ENCODE results near the gene ELAVL2. TPM values are rescaled to one million over a fixed set of nuclear protein-coding genes. Genes with fewer than 3 reads are reported as not detected.
A peak's percentile ranks its signal among the peaks of the same experiment; 100 is the strongest.

ELAVL2 gene
- total RNA-seq, 1 donor from 2014 or later: 31.3 TPM

DNA sequence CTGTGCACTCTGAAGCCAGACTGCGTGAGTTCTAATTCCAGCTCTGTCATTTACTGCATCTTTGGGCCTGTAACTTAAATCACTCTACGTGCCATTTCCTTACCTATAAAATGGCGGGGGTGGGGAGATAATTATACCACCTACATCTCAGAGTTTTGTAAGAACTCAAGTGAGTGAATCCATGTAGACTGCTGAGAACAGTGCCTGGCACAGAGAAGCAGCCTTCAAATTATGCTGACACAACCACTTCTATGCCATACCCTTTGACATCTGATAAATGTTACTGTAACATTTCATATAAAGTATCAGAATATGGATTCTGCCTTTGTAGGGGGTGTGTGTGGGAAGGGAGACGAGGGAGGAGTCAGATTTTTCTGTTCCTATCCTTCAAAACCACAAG lies 27.7 kb downstream of the ELAVL2 start:
- Mint-ChIP-seq H3K27ac (ENCODE audit: unreplicated experiment) (no peak overlapping the region), H3K4me3 (no peak overlapping the region), H3K4me1 (peaks cover 10% of the 10 kb centered on the region), H3K36me3 (ENCODE audit: low read depth) (peaks cover 2% of the 10 kb centered on the region), H3K9me3 (no peaks in the 10 kb centered on the region), H3K27me3 (ENCODE audit: low read depth) (no peaks in the 10 kb centered on the region)
- DNase-seq (ENCODE audit: low read depth, low spot score): no peak
- TF ChIP-seq, protein P1, sequence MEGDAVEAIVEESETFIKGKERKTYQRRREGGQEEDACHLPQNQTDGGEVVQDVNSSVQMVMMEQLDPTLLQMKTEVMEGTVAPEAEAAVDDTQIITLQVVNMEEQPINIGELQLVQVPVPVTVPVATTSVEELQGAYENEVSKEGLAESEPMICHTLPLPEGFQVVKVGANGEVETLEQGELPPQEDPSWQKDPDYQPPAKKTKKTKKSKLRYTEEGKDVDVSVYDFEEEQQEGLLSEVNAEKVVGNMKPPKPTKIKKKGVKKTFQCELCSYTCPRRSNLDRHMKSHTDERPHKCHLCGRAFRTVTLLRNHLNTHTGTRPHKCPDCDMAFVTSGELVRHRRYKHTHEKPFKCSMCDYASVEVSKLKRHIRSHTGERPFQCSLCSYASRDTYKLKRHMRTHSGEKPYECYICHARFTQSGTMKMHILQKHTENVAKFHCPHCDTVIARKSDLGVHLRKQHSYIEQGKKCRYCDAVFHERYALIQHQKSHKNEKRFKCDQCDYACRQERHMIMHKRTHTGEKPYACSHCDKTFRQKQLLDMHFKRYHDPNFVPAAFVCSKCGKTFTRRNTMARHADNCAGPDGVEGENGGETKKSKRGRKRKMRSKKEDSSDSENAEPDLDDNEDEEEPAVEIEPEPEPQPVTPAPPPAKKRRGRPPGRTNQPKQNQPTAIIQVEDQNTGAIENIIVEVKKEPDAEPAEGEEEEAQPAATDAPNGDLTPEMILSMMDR (conservative IDR thresholded peaks at IDR 0.05): no peak

DNA sequence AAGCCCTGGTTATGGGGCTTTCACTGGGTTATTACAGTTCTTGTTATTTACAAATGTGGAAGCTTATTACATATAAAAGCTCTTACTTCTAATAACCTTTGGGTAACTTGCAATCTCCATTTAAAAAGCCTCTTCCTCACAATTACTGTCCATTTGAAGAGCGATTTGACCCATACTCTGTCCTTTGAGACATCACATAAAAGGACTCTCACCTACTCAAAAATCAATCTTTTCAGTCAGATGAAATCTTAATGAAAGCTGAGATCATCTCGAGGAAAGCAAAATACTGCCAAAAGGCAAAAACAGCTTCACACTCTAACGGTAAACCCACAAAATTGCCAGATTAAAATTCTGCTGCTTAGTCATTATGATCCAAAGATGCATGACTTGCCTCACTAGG lies 29.8 kb downstream of the ELAVL2 start:
- TF ChIP-seq, protein P1 (conservative IDR thresholded peaks at IDR 0.05): no peak
- DNase-seq (ENCODE audit: low read depth, low spot score): no peak
- Mint-ChIP-seq H3K27ac (ENCODE audit: unreplicated experiment) (peak overlapping the region; percentile 16), H3K4me3 (no peak overlapping the region), H3K27me3 (ENCODE audit: low read depth) (no peaks in the 10 kb centered on the region), H3K9me3 (no peaks in the 10 kb centered on the region), H3K4me1 (peaks cover 10% of the 10 kb centered on the region), H3K36me3 (ENCODE audit: low read depth) (peaks cover 2% of the 10 kb centered on the region)

DNA sequence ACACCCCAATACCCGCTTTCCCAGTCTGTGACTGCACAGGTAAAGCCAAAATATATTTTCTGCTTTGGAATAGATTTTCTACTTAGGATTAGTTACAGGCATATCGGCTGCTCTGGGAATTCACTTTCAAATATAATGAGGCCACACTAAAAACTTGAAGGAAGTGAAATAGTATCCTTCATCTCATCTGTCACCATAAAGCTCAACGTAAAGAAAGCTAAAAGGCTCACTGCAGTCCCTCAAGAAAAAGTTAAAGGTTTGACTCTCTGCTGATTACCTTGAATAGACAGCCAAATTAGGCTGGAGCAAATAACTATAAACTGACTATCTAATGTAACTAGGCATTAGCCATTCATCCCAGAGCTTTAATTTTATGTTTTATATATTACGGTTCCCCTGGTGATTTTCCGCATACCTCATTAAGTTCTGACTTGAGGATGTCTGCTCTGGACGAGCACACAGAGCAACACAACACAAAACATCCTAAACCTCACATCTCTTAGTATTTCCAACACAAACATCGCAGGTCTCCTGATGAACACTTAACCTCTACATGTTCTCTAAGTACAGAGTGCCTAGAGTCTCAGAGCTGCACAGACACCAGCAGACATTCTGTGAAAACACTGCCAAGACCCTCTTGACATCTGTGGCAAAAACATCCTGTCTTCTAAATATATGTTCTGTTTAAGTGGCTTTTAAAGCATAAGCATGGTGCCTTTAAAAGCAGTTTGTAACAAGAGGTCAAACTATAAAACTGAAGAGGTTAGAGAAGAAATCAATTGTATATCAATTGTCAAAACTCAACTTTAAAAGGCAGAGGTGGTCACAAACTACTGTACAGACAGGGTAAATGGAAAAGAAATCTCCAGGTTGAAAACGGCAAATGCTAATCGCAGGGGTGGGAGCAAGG lies 35.4 kb downstream of the ELAVL2 start:
- Mint-ChIP-seq H3K27ac (ENCODE audit: unreplicated experiment) (peak overlapping the region; percentile 22), H3K4me3 (no peak overlapping the region), H3K9me3 (no peaks in the 10 kb centered on the region), H3K36me3 (ENCODE audit: low read depth) (no peaks in the 10 kb centered on the region), H3K27me3 (ENCODE audit: low read depth) (no peaks in the 10 kb centered on the region), H3K4me1 (peaks cover 7% of the 10 kb centered on the region)
- no peak for DNase-seq (ENCODE audit: low read depth, low spot score)
- TF ChIP-seq, protein P1 (conservative IDR thresholded peaks at IDR 0.05): no peak

DNA sequence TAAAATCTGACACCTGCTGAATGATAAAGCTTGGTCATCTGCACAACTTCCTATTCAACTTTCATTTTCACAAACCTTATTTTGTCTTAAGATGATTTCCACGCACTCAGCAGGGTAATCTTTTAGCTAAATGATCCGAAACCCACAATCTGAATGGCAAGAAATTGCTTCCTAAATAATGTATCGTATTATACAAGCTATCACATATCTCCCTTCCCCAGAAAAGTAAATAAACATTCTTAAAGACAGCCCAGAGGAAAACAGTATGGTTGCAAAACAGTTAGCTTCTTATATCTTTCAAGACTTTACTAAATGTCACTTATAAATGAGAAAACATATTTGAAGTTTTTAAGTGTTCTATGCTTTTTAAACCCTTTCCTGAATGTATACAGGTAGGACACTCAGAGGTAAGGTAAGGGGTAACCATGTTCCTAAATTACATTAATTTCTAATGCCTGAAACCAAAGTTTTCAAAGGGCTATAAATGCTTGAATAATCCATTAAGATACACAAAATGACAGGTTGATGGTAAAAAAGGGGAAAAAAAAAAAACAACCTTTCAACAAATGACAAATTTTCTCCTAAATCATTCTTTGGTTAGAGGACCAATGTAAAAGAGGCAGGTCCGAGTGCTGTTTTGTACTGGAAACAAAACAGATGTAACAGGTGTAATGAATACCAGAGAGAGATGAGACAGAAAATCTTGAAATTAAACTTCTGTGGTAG lies 36.3 kb downstream of the ELAVL2 start:
- DNase-seq (ENCODE audit: low read depth, low spot score): no peak
- Mint-ChIP-seq H3K9me3 (no peaks in the 10 kb centered on the region), H3K36me3 (ENCODE audit: low read depth) (no peaks in the 10 kb centered on the region), H3K27me3 (ENCODE audit: low read depth) (no peaks in the 10 kb centered on the region), H3K4me1 (peaks cover 7% of the 10 kb centered on the region), H3K4me3 (no peak overlapping the region), H3K27ac (ENCODE audit: unreplicated experiment) (no peak overlapping the region)
- TF ChIP-seq, protein P1 (conservative IDR thresholded peaks at IDR 0.05): no peak

DNA sequence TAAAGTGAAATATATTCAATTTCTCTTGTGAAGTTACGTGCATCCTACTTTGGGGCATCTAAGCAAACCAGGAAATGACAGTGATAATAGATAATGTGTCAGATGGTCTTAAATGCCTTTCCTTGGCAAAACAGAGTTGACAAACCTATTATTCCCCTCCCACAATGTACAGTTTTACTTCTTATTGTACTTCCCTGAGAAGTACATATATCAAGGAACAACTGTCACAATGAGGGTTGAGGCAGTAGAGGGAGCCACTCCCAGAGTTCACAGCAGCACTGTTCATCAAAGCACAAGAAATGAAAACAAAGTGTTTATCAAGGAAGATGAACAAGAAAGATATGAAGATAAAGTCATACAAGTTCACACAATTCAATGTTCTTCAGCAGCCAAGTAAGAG lies 41.1 kb downstream of the ELAVL2 start:
- TF ChIP-seq, protein P1 (conservative IDR thresholded peaks at IDR 0.05): no peak
- DNase-seq (ENCODE audit: low read depth, low spot score): no peak
- Mint-ChIP-seq H3K9me3 (no peaks in the 10 kb centered on the region), H3K4me3 (no peak overlapping the region), H3K36me3 (ENCODE audit: low read depth) (no peaks in the 10 kb centered on the region), H3K4me1 (peaks cover 13% of the 10 kb centered on the region), H3K27ac (ENCODE audit: unreplicated experiment) (no peak overlapping the region), H3K27me3 (ENCODE audit: low read depth) (no peaks in the 10 kb centered on the region)

Measured in neural crest cell (in vitro differentiated cells).